COLO668 (cell line): ENCODE data around the gene GEMIN4.
"Not testable (repeated sequence)": the region's sequence is repeated elsewhere in the genome, so short reads cannot be mapped to it uniquely, and the experiment has no call there.

Source experiments
- DNase-seq: peaks from one replicate; lab custom pipeline; 2025; ENCODE audit not compliant: unreplicated experiment; lab: John Stamatoyannopoulos, UW

Gene GEMIN4

GRCh38 chr17:752002-752619 is at the start of gene GEMIN4:
TSS of gene GEMIN4 (minus strand) at chr17:752264. CDS start at chr17:752142, 122 bp downstream.
- peak; percentile 91 for DNase-seq

GRCh38 chr17:801660-802059 is 49.6 kb upstream of the GEMIN4 start:
- no peak for DNase-seq

GRCh38 chr17:800446-801242 is 48.6 kb upstream of the GEMIN4 start:
- no peak for DNase-seq

GRCh38 chr17:799261-799660 is 47.2 kb upstream of the GEMIN4 start:
- DNase-seq: no peak

GRCh38 chr17:798246-798645 is 46.2 kb upstream of the GEMIN4 start:
- no peak for DNase-seq

GRCh38 chr17:797236-797840 is 45.3 kb upstream of the GEMIN4 start:
- no peak for DNase-seq

GRCh38 chr17:796609-797008 is 44.5 kb upstream of the GEMIN4 start:
- DNase-seq: no peak

GRCh38 chr17:795721-796120 is 43.7 kb upstream of the GEMIN4 start:
- DNase-seq: no peak

- DNase-seq: no peak
Measured at GRCh38 chr17:795276-795675, 43.2 kb upstream of the GEMIN4 start.

- peak; percentile 52 for DNase-seq
Measured at GRCh38 chr17:794876-795275, 42.8 kb upstream of the GEMIN4 start.

GRCh38 chr17:792277-792676 is 40.2 kb upstream of the GEMIN4 start:
- no peak for DNase-seq

- DNase-seq: no peak
Measured at GRCh38 chr17:791829-792228, 39.8 kb upstream of the GEMIN4 start.

- DNase-seq: not testable (repeated sequence)
Measured at GRCh38 chr17:790874-791247, 38.8 kb upstream of the GEMIN4 start.

- not testable (repeated sequence) for DNase-seq
Measured at GRCh38 chr17:789931-790873, 38.1 kb upstream of the GEMIN4 start.

GRCh38 chr17:789160-789840 is 37.2 kb upstream of the GEMIN4 start:
- DNase-seq: no peak

GRCh38 chr17:788551-788950 is 36.5 kb upstream of the GEMIN4 start:
- DNase-seq: no peak

- DNase-seq: no peak
Measured at GRCh38 chr17:787641-788221, 35.7 kb upstream of the GEMIN4 start.

GRCh38 chr17:785901-786300 is 33.8 kb upstream of the GEMIN4 start:
- not testable (repeated sequence) for DNase-seq

- no peak for DNase-seq
Measured at GRCh38 chr17:784143-784542, 32.1 kb upstream of the GEMIN4 start.
